Activated CD4-positive, CD25-positive, alpha-beta regulatory T cell treated with anti-CD3 and anti-CD28 coated beads, Interleukin-2, amount 50 U/mL, for 24 hours (primary cell): ENCODE results near the gene NKD2.
"Not testable (repeated sequence)": the region's sequence is repeated elsewhere in the genome, so short reads cannot be mapped to it uniquely, and the experiment has no call there.

Experiments used
- ATAC-seq, 2 donors: fragments of 150-1000 bp; cut with Tn5 transposase; one replicate each; pipeline ENCODE4 v1.10.0; 2021; ENCODE audit warnings: mild to moderate bottlenecking in 1 of 2, moderate library complexity in 1 of 2

The NKD2 gene

GRCh38 chr5:1008451-1009358 lies at the start of gene NKD2:
TSS of gene NKD2 (plus strand) at chr5:1008802. CDS start at chr5:1009058, 256 bp downstream.
- ATAC-seq, result peak; percentile 42 to 52

GRCh38 chr5:959581-960531 lies 48.7 kb upstream of the NKD2 start:
- no peak for ATAC-seq

- ATAC-seq, result no peak
Observed at GRCh38 chr5:960551-960950, 48.1 kb upstream of the NKD2 start.

- no peak for ATAC-seq
Observed at GRCh38 chr5:961002-961710, 47.4 kb upstream of the NKD2 start.

GRCh38 chr5:961711-962240 lies 46.8 kb upstream of the NKD2 start:
- ATAC-seq, result no peak

- no peak for ATAC-seq
Observed at GRCh38 chr5:962386-962785, 46.2 kb upstream of the NKD2 start.

- ATAC-seq, result no peak
Observed at GRCh38 chr5:962801-963200, 45.8 kb upstream of the NKD2 start.

GRCh38 chr5:963310-963672 lies 45.3 kb upstream of the NKD2 start:
- no peak for ATAC-seq

GRCh38 chr5:963673-964531 lies 44.7 kb upstream of the NKD2 start:
- ATAC-seq, result peak; percentile 66 to 71

- no peak for ATAC-seq
Observed at GRCh38 chr5:964821-965220, 43.8 kb upstream of the NKD2 start.

GRCh38 chr5:965604-966344 lies 42.8 kb upstream of the NKD2 start:
- no peak for ATAC-seq

- ATAC-seq, result no peak
Observed at GRCh38 chr5:966345-966710, 42.3 kb upstream of the NKD2 start.

GRCh38 chr5:966941-967340 lies 41.7 kb upstream of the NKD2 start:
- ATAC-seq, result no peak

GRCh38 chr5:968881-969280 lies 39.7 kb upstream of the NKD2 start:
- no peak for ATAC-seq

GRCh38 chr5:969408-969839 lies 39.2 kb upstream of the NKD2 start:
- ATAC-seq, result no peak

- not testable (repeated sequence) for ATAC-seq
Observed at GRCh38 chr5:972575-972974, 36.0 kb upstream of the NKD2 start.

- no peak for ATAC-seq
Observed at GRCh38 chr5:976849-977751, 31.5 kb upstream of the NKD2 start.

- ATAC-seq, result no peak
Observed at GRCh38 chr5:978054-978453, 30.5 kb upstream of the NKD2 start.

- ATAC-seq, result no peak
Observed at GRCh38 chr5:978693-979092, 29.9 kb upstream of the NKD2 start.
